ENCODE results near the gene UBQLN1.

DNA sequence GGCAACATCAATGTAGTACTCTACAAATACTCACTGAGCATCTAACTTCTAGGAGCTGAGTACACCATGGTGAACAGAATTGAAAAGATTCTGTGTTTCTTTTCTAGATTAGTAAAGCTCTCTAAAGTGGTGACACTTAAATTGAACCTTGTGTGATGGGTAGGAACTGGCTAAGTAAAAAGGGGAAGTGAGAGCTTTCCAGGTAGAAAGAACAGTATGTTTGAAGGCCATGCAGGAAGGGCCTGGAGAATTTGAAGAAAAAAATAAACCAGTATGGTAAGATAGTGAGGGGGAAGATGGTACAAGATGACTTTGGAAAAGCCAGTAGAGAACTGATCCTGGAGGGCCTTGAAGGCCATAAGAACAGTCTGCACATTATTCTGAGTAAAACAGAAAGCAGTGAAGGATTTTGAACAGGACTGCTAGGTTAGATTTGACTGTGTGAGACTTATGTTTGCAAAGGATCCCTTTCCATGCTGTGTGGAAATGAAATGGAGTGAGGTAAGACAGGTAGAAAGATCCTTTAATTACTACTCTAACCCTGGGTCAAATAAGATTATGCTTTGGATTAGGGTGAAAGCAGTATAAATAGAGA lies 46.7 kb upstream of the UBQLN1 start:
- TF ChIP-seq YY1 (IDR thresholded peaks at IDR 0.05; ENCODE audit: low read depth) (no peak), EP300 (IDR thresholded peaks at IDR 0.05; ENCODE audit: borderline replicate concordance) (no peak), NFIC (IDR thresholded peaks at IDR 0.05) (no peak)

Measured in Ishikawa (cell line).